ENCODE data around the gene LCE3E. TPM values are rescaled to one million over a fixed set of nuclear protein-coding genes. Genes with fewer than 3 reads are reported as not detected.

LCE3E gene
- total and polyA plus RNA-seq, 2 of the 4 experiments (the other 2 are of a cell fraction) = not detected

DNA sequence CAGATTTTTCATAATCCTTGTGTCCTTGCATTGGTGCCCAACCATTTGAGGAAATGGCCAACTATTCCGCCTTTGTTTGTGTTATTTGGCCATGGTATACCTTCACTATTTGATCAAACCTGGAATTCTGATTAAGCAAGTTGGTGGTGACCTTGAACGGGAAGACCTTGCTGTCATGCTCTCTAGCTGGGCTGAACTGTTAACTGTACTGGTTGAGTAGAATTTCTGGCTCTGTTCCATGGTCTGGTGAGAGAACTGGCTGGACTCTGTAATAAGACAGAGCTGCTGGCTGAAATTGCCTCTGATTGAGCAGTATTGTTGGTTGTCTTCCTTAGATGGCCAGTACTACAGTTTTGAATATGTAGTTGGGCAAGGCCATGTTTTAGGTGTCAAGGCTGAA is 30.4 kb upstream of the LCE3E start:
- no peak overlapping the region for H3K9ac ChIP-seq (ENCODE audit: low read depth, low read length)
- no TSS peak for BruUV-seq (replicated peaks)
- no peak overlapping the region for H4K91ac ChIP-seq (ENCODE audit: insufficient read depth, low read depth, low read length)
- POLR2A ChIA-PET (ENCODE audit: unreplicated experiment) = no interaction called here
- ATAC-seq (ENCODE audit: low read depth) = no peak
- TF ChIP-seq RFX5 (IDR thresholded peaks at IDR 0.05; ENCODE audit: low read depth, low read length) (no peak), MAFK (IDR thresholded peaks at IDR 0.05; ENCODE audit: low read depth, low read length) (no peak)
- dilution Hi-C loops (cut with HindIII; ENCODE audit: low sequenced_read_pairs, unreplicated experiment) = no loop called here
- CTCF ChIA-PET = no interaction called here
- no peak overlapping the region for H3K56ac ChIP-seq (ENCODE audit: extremely low read depth, insufficient read depth, low read length)
- WGBS, 2 experiments (ENCODE audit: extremely low coverage in 2 of 2, insufficient read length in 1 of 2) = no CpG with 5 or more reads among the region's 2 CpGs
- H3K4me3 ChIP-seq (ENCODE audit: insufficient read depth, low read depth, low read length) = no peak overlapping the region
- in situ Hi-C loops (cut with MboI; ENCODE audit: low sequenced_read_pairs) = no loop called here
- H2BK15ac ChIP-seq (ENCODE audit: low read depth, low read length) = no peak overlapping the region
- H3K23ac ChIP-seq (ENCODE audit: low read depth, low read length) = no peak overlapping the region
- H4K5ac ChIP-seq (ENCODE audit: low read depth, low read length) = no peak overlapping the region
- no peaks in the 10 kb centered on the region for H3K9me3 ChIP-seq (ENCODE audit: control insufficient read depth, insufficient read depth, low read length)
- H2BK120ac ChIP-seq (ENCODE audit: low read depth, low read length) = no peak overlapping the region
- no peak overlapping the region for H2AK9ac ChIP-seq (replicated peaks; ENCODE audit: low read depth, low read length, poor library complexity)
- intact Hi-C loops (cut with micrococcal nuclease) = no loop called here
- no peaks in the 10 kb centered on the region for H3K4me1 ChIP-seq (ENCODE audit: control insufficient read depth, insufficient read depth, low read length)
- H3K18ac ChIP-seq (ENCODE audit: low read depth, low read length) = no peak overlapping the region
- no peak for DNase-seq
- H3K79me1 ChIP-seq (ENCODE audit: low read depth in 1 of 2, low read length in 2 of 2) = no peaks in the 10 kb centered on the region
- H3K4ac ChIP-seq (ENCODE audit: low read depth, low read length) = no peak overlapping the region
- no peaks in the 10 kb centered on the region for H3K9me1 ChIP-seq (ENCODE audit: insufficient read depth, low read length)
- no peaks in the 10 kb centered on the region for H3K36me3 ChIP-seq (ENCODE audit: control insufficient read depth, insufficient read depth, low read length)
- H4K8ac ChIP-seq (ENCODE audit: low read depth in 2 of 2, low read length in 2 of 2) = no peak overlapping the region
- H3K4me2 ChIP-seq (ENCODE audit: low read depth, low read length) = no peak overlapping the region
- H2BK5ac ChIP-seq (ENCODE audit: low read depth, low read length, poor library complexity, severe bottlenecking) = no peak overlapping the region
- H2BK20ac ChIP-seq (ENCODE audit: low read depth, low read length) = no peak overlapping the region
- H3K27ac ChIP-seq (ENCODE audit: insufficient read depth, low read length) = no peak overlapping the region
- H2AFZ ChIP-seq (replicated peaks; ENCODE audit: low read length, poor library complexity) = no peak overlapping the region
- H3K27me3 ChIP-seq (ENCODE audit: control insufficient read depth, insufficient read depth, low read length) = no peaks in the 10 kb centered on the region
- H3K14ac ChIP-seq (replicated peaks; ENCODE audit: low read depth, low read length) = no peak overlapping the region
- H2AK5ac ChIP-seq (ENCODE audit: low read depth, low read length) = no peak overlapping the region
- H4K20me1 ChIP-seq (ENCODE audit: insufficient read depth, low read length) = no peaks in the 10 kb centered on the region

All from IMR-90 (cell line).